ENCODE results near the gene CPEB3. TPM values are rescaled to one million over a fixed set of nuclear protein-coding genes. Genes with fewer than 3 reads are reported as not detected.

The CPEB3 gene
- total RNA-seq, 1 experiment from 2014 or later, result 0.82 TPM

DNA sequence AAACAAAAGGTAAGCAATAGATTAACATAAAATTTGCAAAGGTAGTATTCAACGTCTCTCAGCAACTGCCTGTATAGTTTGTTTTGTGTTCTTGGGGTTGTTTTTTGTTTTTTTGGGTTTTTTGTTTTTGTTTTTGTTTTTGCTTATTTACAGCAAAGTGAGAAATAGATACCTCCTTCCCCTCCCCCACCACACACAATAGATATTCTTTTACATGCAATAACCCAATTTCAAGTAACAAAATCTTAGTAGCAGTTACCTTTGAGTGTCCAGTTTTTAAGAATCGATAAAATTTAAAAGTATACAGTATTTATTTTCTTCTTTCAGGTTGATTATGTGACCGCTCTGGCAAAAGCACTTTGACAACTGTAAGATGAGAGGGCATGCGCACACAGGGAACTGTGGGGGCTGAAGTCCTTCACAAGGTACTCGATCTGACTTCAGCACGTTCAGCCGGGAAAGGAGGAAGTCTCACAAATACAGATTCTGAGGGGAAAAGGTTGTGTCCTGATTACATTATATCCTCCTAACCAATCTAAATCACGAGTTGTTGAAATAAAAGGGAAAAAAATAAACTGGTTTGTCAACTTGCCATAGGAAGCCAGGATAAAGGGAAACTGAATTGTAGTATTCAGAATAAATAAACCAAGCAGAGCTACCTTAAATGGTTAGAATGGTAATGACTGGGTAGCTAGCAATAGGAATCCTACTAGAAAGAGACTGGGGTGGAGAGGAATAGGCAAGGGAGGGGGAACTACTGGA lies 47.8 kb downstream of the CPEB3 start:
- Histone ChIP-seq H3K4me3 (peak overlapping the region; percentile 7; the same call in 1 of the 2 replicates), H3K27ac (no peak overlapping the region), H3K4me1 (replicated peaks) (peaks cover 14% of the 10 kb centered on the region), H3K36me3 (no peaks in the 10 kb centered on the region), H3K27me3 (replicated peaks) (no peaks in the 10 kb centered on the region; the same call in 1 of the 2 replicates), H3K9me3 (replicated peaks) (no peaks in the 10 kb centered on the region)
- DNase-seq (ENCODE audit: low read depth in 1 of 2, low spot score in 2 of 2), result peak; percentile 37 to 43

DNA sequence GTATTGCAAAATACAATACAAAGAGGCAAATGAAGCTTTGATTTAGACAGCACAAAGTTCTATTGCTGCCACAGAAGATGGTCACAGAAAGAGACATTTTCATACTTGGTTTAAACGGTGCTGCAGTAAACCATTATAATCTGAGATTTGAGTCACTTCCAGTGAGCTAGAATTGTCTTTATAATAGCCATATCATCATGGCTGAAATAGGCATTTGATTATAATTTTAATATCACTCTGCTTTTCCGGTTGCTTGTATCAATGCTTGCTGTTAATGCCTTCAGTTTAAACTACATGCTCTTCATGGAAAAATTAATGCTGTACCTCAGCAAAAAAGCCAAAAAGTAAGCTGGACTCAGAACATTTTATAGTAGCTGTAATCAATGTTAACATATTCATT lies 48.5 kb downstream of the CPEB3 start:
- Histone ChIP-seq H3K4me1 (replicated peaks) (peaks cover 14% of the 10 kb centered on the region), H3K27me3 (replicated peaks) (no peaks in the 10 kb centered on the region; the same call in 1 of the 2 replicates), H3K9me3 (replicated peaks) (no peaks in the 10 kb centered on the region)

DNA sequence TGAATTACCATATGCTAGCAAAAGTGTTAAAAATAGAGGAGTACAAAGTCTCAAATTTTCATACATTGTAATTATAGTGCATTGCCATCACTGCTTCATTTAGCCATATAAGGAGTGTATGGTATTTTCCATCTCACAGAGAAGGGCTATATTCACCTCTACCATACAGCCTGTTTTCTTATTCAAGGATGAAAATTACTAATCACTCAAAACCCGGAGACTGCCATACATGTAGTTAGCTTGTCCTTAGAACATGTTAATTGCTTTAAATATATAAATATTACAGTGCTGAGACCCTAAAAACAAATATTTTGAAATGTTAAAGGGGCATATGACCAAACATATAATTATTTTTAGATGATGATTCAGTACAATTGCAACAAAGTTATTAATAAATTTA lies 49.4 kb downstream of the CPEB3 start:
- Histone ChIP-seq H3K27me3 (replicated peaks) (no peaks in the 10 kb centered on the region; the same call in 1 of the 2 replicates), H3K4me3 (no peak overlapping the region), H3K9me3 (replicated peaks) (no peaks in the 10 kb centered on the region), H3K27ac (no peak overlapping the region), H3K36me3 (no peaks in the 10 kb centered on the region), H3K4me1 (replicated peaks) (peaks cover 14% of the 10 kb centered on the region)
- DNase-seq (ENCODE audit: low read depth in 1 of 2, low spot score in 2 of 2), result no peak

More for the DNA sequence above, 48.5 kb downstream of the CPEB3 start:
- Histone ChIP-seq H3K36me3 (no peaks in the 10 kb centered on the region), H3K27ac (no peak overlapping the region), H3K4me3 (no peak overlapping the region)
- no peak for DNase-seq (ENCODE audit: low read depth in 1 of 2, low spot score in 2 of 2)

DNA sequence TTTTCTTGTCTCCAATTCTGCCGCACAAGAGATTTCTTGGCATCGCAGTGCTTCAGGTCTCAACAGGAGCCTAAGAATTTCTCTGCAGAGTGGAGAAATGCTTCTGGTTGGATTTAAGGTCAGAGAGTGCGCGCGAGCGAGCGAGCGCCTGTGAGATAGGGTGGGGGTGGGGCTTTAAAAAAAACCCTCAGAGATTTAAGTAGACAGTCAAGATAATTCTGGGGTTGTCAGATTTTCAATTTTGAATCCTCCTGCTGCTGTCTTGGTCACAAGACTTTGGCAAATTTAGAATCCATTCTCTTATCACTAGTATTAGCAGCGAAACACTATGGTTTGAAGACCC lies 49.7 kb downstream of the CPEB3 start:
- Histone ChIP-seq H3K36me3 (no peaks in the 10 kb centered on the region), H3K27me3 (replicated peaks) (no peaks in the 10 kb centered on the region; the same call in 1 of the 2 replicates), H3K4me1 (replicated peaks) (peaks cover 14% of the 10 kb centered on the region), H3K27ac (no peak overlapping the region), H3K4me3 (peak overlapping the region; percentile 44), H3K9me3 (replicated peaks) (no peaks in the 10 kb centered on the region)
- no peak for DNase-seq (ENCODE audit: low read depth in 1 of 2, low spot score in 2 of 2)

DNA sequence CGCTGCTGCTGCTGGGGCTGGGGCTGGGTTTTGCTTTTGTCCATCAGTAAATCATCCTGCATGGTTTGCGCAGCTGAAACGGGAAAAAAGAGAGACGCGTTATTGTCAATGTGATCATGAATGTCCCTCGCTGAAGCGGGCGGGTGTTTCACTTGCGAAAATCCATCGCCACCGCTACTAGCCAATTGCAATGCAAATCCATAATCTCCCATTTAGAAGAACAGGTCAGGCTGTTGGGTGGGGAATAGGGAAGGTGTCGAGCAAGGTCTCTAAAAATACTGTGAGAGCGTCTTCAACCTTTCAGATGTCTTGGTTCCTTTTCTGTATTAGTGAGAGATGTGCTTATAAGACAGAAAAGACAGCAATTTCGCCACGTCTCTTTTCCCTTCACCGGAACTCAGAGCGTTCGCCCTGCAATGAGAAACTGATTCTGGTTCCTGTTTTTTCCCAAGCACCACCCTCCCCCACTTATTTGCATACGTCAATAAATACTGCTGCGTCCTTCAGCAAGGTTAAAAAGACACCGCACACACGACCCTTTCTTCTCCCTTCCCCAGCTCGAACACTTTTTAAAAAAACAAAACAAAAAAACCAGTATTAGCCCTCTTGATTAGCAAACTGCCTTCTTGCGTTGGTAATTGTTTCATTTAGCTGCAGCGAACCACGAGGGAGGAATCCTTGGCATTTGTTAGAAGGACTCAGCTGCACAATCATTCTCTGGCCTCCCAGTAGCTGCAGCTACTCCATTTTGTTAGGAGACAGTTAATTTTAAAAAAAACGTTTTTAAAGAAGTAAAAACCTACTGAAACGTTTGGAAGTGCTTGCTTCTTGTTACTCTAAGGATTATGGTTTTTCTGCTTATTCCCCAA lies 50.4 kb downstream of the CPEB3 start:
- no peak overlapping the region for H3K27ac ChIP-seq
- peak overlapping the region; percentile 44 for H3K4me3 ChIP-seq
- H3K36me3 ChIP-seq, result no peaks in the 10 kb centered on the region
- no peaks in the 10 kb centered on the region for H3K9me3 ChIP-seq (replicated peaks)
- no peaks in the 10 kb centered on the region; the same call in 1 of the 2 replicates for H3K27me3 ChIP-seq (replicated peaks)
- peaks cover 14% of the 10 kb centered on the region for H3K4me1 ChIP-seq (replicated peaks)
- DNase-seq (ENCODE audit: low read depth in 1 of 2, low spot score in 2 of 2), result peak; percentile 43 to 64

DNA sequence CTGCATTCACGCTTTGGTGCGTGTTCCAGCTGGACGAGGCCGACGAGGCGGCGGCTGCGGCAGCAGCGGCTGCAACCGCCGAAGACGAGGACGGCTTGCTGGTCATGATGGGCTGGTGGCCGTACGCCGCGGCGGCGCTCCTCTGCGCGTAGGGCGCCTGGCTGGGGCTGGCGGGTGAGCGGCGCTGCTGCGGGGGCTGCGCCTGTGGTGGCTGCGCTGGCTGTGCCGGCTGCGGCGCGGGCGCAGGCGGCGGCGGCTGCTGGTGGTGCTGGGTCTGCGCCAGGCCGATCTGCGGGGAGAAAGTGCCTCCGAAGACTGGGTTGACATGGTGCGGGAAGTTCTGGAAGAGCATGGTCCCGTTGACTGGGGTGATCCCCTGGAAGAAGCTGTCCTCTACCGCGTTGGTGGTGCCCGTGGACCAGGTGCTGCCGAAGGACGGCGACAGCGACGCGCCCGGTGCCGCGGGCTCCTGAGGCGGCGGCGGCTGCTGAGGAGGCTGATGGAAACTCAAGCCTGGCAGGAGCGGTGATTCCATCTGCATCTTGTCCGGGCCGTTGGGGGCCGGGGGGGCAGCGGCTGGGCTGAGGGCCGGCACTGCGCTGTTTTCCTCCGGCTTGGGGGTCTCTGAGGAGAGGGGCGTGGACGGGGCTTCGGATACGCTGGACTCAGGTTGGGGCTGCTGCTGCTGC lies 51.1 kb downstream of the CPEB3 start:
- H3K27ac ChIP-seq, result no peak overlapping the region

DNA sequence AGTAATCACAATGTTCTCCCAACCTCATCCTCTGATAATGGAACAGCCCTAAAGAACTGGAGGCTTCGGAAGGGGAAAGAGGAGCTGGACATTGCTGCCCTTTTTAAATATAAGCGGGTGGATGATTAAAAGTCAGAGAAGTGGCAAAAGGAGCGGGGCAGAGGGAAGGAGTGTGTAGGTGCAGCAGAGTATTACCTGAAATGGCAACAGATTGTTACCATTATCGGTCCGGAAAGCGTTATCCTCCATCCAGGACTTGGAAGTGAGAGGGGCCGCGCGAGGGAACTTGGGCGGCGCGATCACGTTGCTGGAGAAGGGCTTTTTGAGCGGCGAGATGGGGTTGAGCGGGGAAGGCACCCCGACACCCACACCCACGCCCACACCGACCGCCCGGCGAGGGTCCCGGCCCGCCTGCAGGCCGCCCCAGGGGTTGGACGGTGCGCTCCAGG lies 51.7 kb downstream of the CPEB3 start:
- Histone ChIP-seq H3K4me3 (peak overlapping the region; percentile 44), H3K4me1 (replicated peaks) (peaks cover 14% of the 10 kb centered on the region), H3K9me3 (replicated peaks) (no peaks in the 10 kb centered on the region), H3K36me3 (no peaks in the 10 kb centered on the region), H3K27ac (no peak overlapping the region), H3K27me3 (replicated peaks) (no peaks in the 10 kb centered on the region; the same call in 1 of the 2 replicates)
- DNase-seq (ENCODE audit: low read depth in 1 of 2, low spot score in 2 of 2), result no peak

More for the DNA sequence above, 51.1 kb downstream of the CPEB3 start:
- no peaks in the 10 kb centered on the region; the same call in 1 of the 2 replicates for H3K27me3 ChIP-seq (replicated peaks)
- H3K9me3 ChIP-seq (replicated peaks), result no peaks in the 10 kb centered on the region
- H3K4me3 ChIP-seq, result peak overlapping the region; percentile 44
- no peaks in the 10 kb centered on the region for H3K36me3 ChIP-seq
- peaks cover 14% of the 10 kb centered on the region for H3K4me1 ChIP-seq (replicated peaks)
- DNase-seq (ENCODE audit: low read depth in 1 of 2, low spot score in 2 of 2), result peak; percentile 42 to 44

DNA sequence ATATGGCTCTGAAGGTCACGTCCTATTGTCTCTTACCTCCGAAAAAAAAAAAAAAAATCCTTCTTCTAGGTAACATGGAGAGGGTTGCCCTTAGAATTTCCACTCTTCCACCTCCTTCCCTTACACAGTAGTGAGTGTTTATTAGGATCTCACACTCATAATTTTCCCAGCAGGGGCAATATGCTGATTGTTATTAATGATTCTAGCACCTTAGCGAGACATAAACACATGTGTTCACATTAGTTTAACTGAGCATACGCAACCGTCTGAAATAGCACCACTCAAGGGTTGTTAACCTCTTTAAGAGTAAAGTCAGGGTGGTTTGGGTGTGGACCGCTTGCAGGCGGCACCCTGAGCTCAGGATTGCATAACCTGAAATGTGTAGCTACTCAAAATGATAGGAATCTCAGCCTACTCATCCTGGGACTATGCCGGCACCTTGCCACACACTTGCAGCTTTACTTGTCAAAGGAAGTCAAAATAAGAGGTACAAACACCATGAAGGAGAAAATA lies 52.2 kb downstream of the CPEB3 start:
- Histone ChIP-seq H3K27ac (no peak overlapping the region), H3K4me3 (no peak overlapping the region)

DNA sequence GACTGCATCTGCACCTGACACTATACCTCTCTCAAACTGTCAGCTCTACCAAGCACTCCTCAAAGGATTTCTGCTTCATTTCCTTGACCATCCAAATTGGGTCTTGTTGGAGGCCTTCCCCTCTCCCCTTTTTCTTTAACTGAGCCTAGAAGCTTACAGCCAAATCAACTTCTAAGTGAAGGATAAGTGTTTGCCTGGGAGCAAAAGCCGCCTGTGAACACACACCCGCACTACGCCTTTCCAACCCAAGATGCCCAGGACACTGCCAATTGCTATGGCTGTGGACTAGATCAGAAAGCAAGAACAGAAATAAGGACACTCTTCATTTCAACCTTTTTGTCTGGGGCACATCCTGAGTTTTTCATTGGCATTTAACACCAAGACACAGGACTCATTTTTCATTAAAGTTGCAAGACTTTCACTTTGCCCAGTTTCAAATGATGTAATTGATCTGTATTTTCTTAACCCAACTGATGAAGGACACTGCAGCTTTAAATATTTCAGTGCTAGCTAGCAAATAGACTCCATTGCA lies 52.8 kb downstream of the CPEB3 start:
- Histone ChIP-seq H3K9me3 (replicated peaks) (no peaks in the 10 kb centered on the region), H3K4me3 (no peak overlapping the region), H3K4me1 (replicated peaks) (peaks cover 14% of the 10 kb centered on the region), H3K27me3 (replicated peaks) (no peaks in the 10 kb centered on the region; the same call in 1 of the 2 replicates), H3K36me3 (no peaks in the 10 kb centered on the region), H3K27ac (no peak overlapping the region)
- no peak for DNase-seq (ENCODE audit: low read depth in 1 of 2, low spot score in 2 of 2)

More for the DNA sequence above, 52.2 kb downstream of the CPEB3 start:
- H3K9me3 ChIP-seq (replicated peaks), result no peaks in the 10 kb centered on the region
- no peaks in the 10 kb centered on the region for H3K36me3 ChIP-seq
- no peaks in the 10 kb centered on the region; the same call in 1 of the 2 replicates for H3K27me3 ChIP-seq (replicated peaks)
- peaks cover 14% of the 10 kb centered on the region for H3K4me1 ChIP-seq (replicated peaks)
- DNase-seq (ENCODE audit: low read depth in 1 of 2, low spot score in 2 of 2), result no peak

DNA sequence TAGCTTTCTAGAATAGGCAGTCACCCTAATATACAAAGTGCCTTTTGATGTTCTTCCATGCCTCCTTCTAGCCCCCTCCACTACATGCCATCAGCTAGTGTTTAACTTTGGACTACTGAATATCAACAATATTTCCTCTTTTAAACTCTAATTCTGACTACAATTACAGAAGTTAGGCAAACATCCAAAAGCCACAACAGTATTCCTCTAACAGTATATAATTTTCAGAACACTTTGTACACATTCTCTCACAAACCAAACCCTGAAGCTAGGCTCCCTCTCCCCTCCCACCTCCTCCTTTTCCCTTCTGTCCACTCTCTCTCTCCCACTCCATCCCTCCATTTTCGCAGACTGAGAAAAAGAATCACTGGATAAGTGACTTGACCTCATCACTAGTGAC lies 59.7 kb downstream of the CPEB3 start:
- H3K36me3 ChIP-seq, result no peaks in the 10 kb centered on the region
- H3K4me3 ChIP-seq, result no peak overlapping the region
- H3K27ac ChIP-seq, result no peak overlapping the region
- H3K27me3 ChIP-seq (replicated peaks), result no peaks in the 10 kb centered on the region
- H3K4me1 ChIP-seq (replicated peaks), result no peaks in the 10 kb centered on the region
- no peaks in the 10 kb centered on the region for H3K9me3 ChIP-seq (replicated peaks)
- DNase-seq (ENCODE audit: low read depth in 1 of 2, low spot score in 2 of 2), result no peak

DNA sequence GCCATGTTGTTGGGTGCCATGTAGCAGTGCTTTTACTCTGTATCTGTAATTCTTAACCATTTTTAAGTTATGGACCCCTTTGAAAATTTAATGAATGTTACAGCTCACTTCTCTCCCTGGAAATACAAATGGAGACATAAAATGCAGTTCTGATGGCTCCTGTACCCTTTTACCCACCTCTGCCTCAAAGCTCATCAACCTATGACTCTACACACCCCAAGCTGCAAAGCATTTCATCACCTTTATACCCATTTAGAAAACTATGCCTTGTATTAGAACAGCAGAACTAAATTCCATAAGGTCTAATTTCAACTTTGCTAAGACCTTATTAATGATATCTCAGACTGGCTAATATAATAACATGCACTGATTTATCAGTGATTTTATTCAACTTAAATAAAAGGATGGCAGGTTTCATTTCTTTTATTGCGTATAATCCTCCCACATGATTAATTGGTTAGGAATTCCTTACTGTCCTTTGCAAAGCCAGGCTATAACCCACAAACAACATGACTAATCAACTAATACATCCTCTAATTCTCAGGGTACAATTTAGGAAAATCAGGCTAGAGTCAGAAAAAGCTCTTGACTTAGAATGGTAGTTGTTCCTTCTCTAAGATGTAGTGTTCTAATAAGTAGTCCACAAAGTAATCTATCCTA lies 68.1 kb downstream of the CPEB3 start:
- Histone ChIP-seq H3K27ac (no peak overlapping the region), H3K27me3 (replicated peaks) (no peaks in the 10 kb centered on the region), H3K4me3 (no peak overlapping the region), H3K4me1 (replicated peaks) (peaks cover 8% of the 10 kb centered on the region), H3K9me3 (replicated peaks) (no peaks in the 10 kb centered on the region), H3K36me3 (0 out of 2 replicates have a peak, but pooled peaks cover 3% of the 10 kb centered on the region)
- peak in 1 of 2 experiments; percentile 27 for DNase-seq (ENCODE audit: low read depth in 1 of 2, low spot score in 2 of 2)

DNA sequence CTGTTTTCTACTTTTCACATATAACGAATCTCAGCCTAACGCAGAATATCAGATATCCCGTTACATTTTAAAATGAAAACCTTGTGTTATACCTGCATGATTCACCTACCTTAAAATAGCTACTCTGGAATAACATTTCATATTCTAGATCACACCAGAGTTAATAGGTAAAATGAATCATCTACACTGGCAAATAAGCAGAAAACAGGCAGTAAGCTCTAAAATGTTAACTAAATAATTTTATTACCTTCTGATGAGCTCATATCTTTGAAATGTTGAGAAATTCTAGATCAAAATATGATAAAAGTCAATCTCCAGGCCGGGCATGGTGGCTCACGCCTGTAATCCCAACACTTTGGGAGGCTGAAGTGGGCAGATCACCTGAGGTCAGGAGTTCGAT lies 71.3 kb downstream of the CPEB3 start:
- H3K4me3 ChIP-seq, result no peak overlapping the region
- no peaks in the 10 kb centered on the region for H3K27me3 ChIP-seq (replicated peaks)
- no peaks in the 10 kb centered on the region for H3K36me3 ChIP-seq
- no peaks in the 10 kb centered on the region for H3K9me3 ChIP-seq (replicated peaks)
- H3K4me1 ChIP-seq (replicated peaks), result peaks cover 8% of the 10 kb centered on the region
- DNase-seq (ENCODE audit: low read depth in 1 of 2, low spot score in 2 of 2), result no peak
- H3K27ac ChIP-seq, result no peak overlapping the region

DNA sequence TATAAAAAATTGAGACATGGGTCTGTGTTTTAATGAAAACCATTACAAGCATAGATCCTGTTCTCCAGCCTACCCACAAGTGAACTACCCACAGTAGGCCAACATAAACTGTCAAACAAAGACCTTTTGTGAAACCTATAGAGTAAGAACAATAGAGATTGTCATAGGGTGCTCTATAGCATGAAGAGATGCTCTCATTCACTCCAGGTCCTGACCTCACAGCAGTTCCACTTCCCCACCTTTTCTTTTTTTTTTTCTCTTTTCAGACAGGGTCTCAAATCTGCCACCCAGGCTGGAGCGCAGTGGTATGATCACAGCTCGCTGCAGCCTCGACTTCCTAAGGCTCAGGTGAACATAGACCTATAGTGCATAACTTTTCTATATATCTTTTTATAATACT lies 72.3 kb downstream of the CPEB3 start:
- Histone ChIP-seq H3K4me1 (replicated peaks) (peaks cover 8% of the 10 kb centered on the region), H3K9me3 (replicated peaks) (no peaks in the 10 kb centered on the region), H3K4me3 (no peak overlapping the region), H3K27ac (no peak overlapping the region), H3K36me3 (no peaks in the 10 kb centered on the region), H3K27me3 (replicated peaks) (no peaks in the 10 kb centered on the region)
- no peak for DNase-seq (ENCODE audit: low read depth in 1 of 2, low spot score in 2 of 2)

Measured in SJSA1 (cell line).